Panc1 (cell line): ENCODE data around the gene DOK5. TPM values are rescaled to one million over a fixed set of nuclear protein-coding genes. Genes with fewer than 3 reads are reported as not detected.

Experiments
- ATAC-seq: fragments of 200-7000 bp; cut with Tn5 transposase; 2 replicates; pipeline ENCODE4 v1.9.1; 2020; ENCODE audit warnings: mild to moderate bottlenecking, moderate library complexity
- BruUV-seq: library from RNA; stranded (reverse); fragments of 400-500 nt; replicated peaks from 2 replicates; lab custom pipeline; 2021; lab: Mats Ljungman, UMichigan
- CTCF ChIA-PET: fragments of 300-600 bp; sonication (Branson Sonifier 250); formaldehyde crosslinking; loops from one replicate; lab custom pipeline; 2022; ENCODE audit warnings: antibody characterized with exemption; lab: Charles Lee
- POLR2A ChIA-PET: fragments of 300-600 bp; sonication (Branson Sonifier 250); formaldehyde crosslinking; loops from one replicate; lab custom pipeline; 2022; ENCODE audit warnings: antibody characterized with exemption; lab: Charles Lee
- DNase-seq: peaks from one replicate; pipeline ENCODE4 v3.0.0-alpha.2; 2010; ENCODE audit warnings: low read depth, low spot score
- H3K27ac ChIP-seq: 2 replicates; pipeline ENCODE4 v1.5.1; 2011; ENCODE audit warnings: mild to moderate bottlenecking, low read length, inconsistent platforms
- H3K27me3 ChIP-seq: fragments of 200-500 bp; sonication (Bioruptor generic); 2 replicates; pipeline ENCODE4 v1.6.0; 2014; ENCODE audit warnings: low read length, inconsistent platforms; ENCODE audit not compliant: control insufficient read depth, insufficient read depth
- H3K36me3 ChIP-seq: fragments of 200-500 bp; sonication (Bioruptor generic); 2 replicates; pipeline ENCODE4 v1.5.1; 2014; ENCODE audit warnings: inconsistent platforms, mild to moderate bottlenecking, low read length, moderate library complexity; ENCODE audit not compliant: control insufficient read depth, insufficient read depth
- H3K4me1 ChIP-seq: 2 replicates; pipeline ENCODE4 v1.5.1; 2011; ENCODE audit warnings: inconsistent platforms, mild to moderate bottlenecking, low read length, moderate library complexity; ENCODE audit not compliant: control insufficient read depth, insufficient read depth
- H3K4me3 ChIP-seq, 2 experiments: 2 replicates each; pipeline ENCODE4 v1.5.1; 2011 to 2012; ENCODE audit warnings: low read depth in 2 of 2, low read length in 2 of 2, mild to moderate bottlenecking in 2 of 2, inconsistent platforms in 1 of 2, moderate library complexity in 1 of 2
- H3K9me3 ChIP-seq: fragments of 200-500 bp; sonication (Bioruptor generic); 2 replicates; pipeline ENCODE4 v1.5.1; 2014; ENCODE audit warnings: low read depth, mild to moderate bottlenecking, inconsistent platforms, low read length, moderate library complexity; ENCODE audit not compliant: control insufficient read depth, insufficient read depth
- CTCF ChIP-seq: fragments of 450-650 bp; IDR thresholded peaks from 2 replicates; pipeline ENCODE4 v1.5.1; 2017; ENCODE audit warnings: mild to moderate bottlenecking
- POLR2AphosphoS5 ChIP-seq: IDR thresholded peaks from 2 replicates; pipeline ENCODE4 v1.6.1; 2012; ENCODE audit warnings: mild to moderate bottlenecking, low read depth, low read length, moderate library complexity
- REST ChIP-seq, 2 experiments: IDR thresholded peaks; 2 replicates each; pipeline ENCODE4 v1.6.1; 2011 to 2012; ENCODE audit warnings: low read depth in 2 of 2, control low read depth in 1 of 2, low read length in 1 of 2, mild to moderate bottlenecking in 1 of 2, moderate library complexity in 1 of 2; ENCODE audit not compliant: insufficient read depth in 1 of 2
- SIN3A ChIP-seq: IDR thresholded peaks from 2 replicates; pipeline ENCODE4 v1.6.1; 2012; ENCODE audit warnings: low read depth, mild to moderate bottlenecking, low read length, moderate library complexity, borderline replicate concordance; ENCODE audit not compliant: insufficient read depth
- TCF7L2 ChIP-seq: IDR thresholded peaks from 2 replicates; pipeline ENCODE4 v1.6.1; 2011; ENCODE audit warnings: mild to moderate bottlenecking, low read depth, low read length, inconsistent platforms
- in situ Hi-C: cut with HindIII; loops from 2 replicates; pipeline ENCODE4 v1.10.0; 2016; ENCODE audit warnings: low sequenced_read_pairs, low pct_unique_long_range_greater_than_20kb
- intact Hi-C: fragments of 100-400 bp; cut with micrococcal nuclease; formaldehyde crosslinking; loops from one replicate; pipeline ENCODE4 v1.10.0; 2022; ENCODE audit not compliant: unreplicated experiment
- total RNA-seq: library from RNA; stranded (reverse); gene quantifications from one replicate; pipeline ENCODE4 v1.2.1, GENCODE V29; 2021; ENCODE audit not compliant: unreplicated experiment

The DOK5 gene
- total RNA-seq, 1 experiment from 2014 or later: 0.18 TPM

GRCh38 chr20:54681869-54682268 lies 206.5 kb downstream of the DOK5 start:
- intact Hi-C loops (no loop called here), in situ Hi-C loops (no loop called here)
- CTCF ChIA-PET: no interaction called here
- Histone ChIP-seq H3K4me3 (no peak overlapping the region), H3K9me3 (no peaks in the 10 kb centered on the region), H3K27ac (no peak overlapping the region), H3K36me3 (no peaks in the 10 kb centered on the region), H3K27me3 (peaks cover 3% of the 10 kb centered on the region; the same call in 1 of the 2 replicates), H3K4me1 (no peaks in the 10 kb centered on the region; the same call in 1 of the 2 replicates)
- POLR2A ChIA-PET: no interaction called here
- TF ChIP-seq CTCF: no peak
- TF ChIP-seq REST (IDR thresholded peaks at IDR 0.05; ENCODE audit: insufficient read depth in 1 of 2, low read depth in 2 of 2, low read length in 1 of 2): no peak
- no peak for TF ChIP-seq TCF7L2
- no peak for TF ChIP-seq POLR2AphosphoS5
- no peak for TF ChIP-seq SIN3A
- ATAC-seq (no peak), DNase-seq (no peak)
- BruUV-seq: no TSS peak

GRCh38 chr20:54688476-54688875 lies 213.1 kb downstream of the DOK5 start:
- DNase-seq (no peak), ATAC-seq (no peak)
- BruUV-seq: no TSS peak
- Histone ChIP-seq H3K9me3 (no peaks in the 10 kb centered on the region), H3K27ac (no peak overlapping the region), H3K27me3 (no peaks in the 10 kb centered on the region; the same call in 1 of the 2 replicates), H3K4me1 (no peaks in the 10 kb centered on the region), H3K36me3 (no peaks in the 10 kb centered on the region), H3K4me3 (no peak overlapping the region)
- in situ Hi-C loops: no loop called here
- ChIA-PET CTCF (no interaction called here), POLR2A (no interaction called here)
- TF ChIP-seq REST (IDR thresholded peaks at IDR 0.05; ENCODE audit: insufficient read depth in 1 of 2, low read depth in 2 of 2, low read length in 1 of 2) (no peak), CTCF (no peak), SIN3A (no peak), POLR2AphosphoS5 (no peak), TCF7L2 (no peak)
- intact Hi-C loops: no loop called here
